ENCODE measurements around the gene KRTAP10-2.

Gene KRTAP10-2

GRCh38 chr21:44540741-44541288, 10.5 kb downstream of the KRTAP10-2 start:
- DNase-seq (ENCODE audit: low read depth in 1 of 2, low spot score in 1 of 2) = no peak

GRCh38 chr21:44539991-44540666, 11.2 kb downstream of the KRTAP10-2 start, which contains the start of gene KRTAP10-1:
Gene KRTAP10-1 (minus strand): TSS chr21:44540195. CDS start chr21:44540150, 45 bp downstream.
- DNase-seq (ENCODE audit: low read depth in 1 of 2, low spot score in 1 of 2) = no peak

GRCh38 chr21:44539046-44539445, 12.3 kb downstream of the KRTAP10-2 start:
- DNase-seq (ENCODE audit: low read depth in 1 of 2, low spot score in 1 of 2) = no peak

- DNase-seq (ENCODE audit: low read depth in 1 of 2, low spot score in 1 of 2) = no peak
Measured at GRCh38 chr21:44537930-44538911, 13.1 kb downstream of the KRTAP10-2 start.

- DNase-seq (ENCODE audit: low read depth in 1 of 2, low spot score in 1 of 2) = no peak
Measured at GRCh38 chr21:44535963-44536362, 15.3 kb downstream of the KRTAP10-2 start.

GRCh38 chr21:44534688-44535087, 16.6 kb downstream of the KRTAP10-2 start:
- DNase-seq (ENCODE audit: low read depth in 1 of 2, low spot score in 1 of 2) = no peak

- no peak for DNase-seq (ENCODE audit: low read depth in 1 of 2, low spot score in 1 of 2)
Measured at GRCh38 chr21:44533891-44534627, 17.2 kb downstream of the KRTAP10-2 start.

- no peak for DNase-seq (ENCODE audit: low read depth in 1 of 2, low spot score in 1 of 2)
Measured at GRCh38 chr21:44533121-44533890, 18.0 kb downstream of the KRTAP10-2 start.

GRCh38 chr21:44532712-44533111, 18.6 kb downstream of the KRTAP10-2 start:
- DNase-seq (ENCODE audit: low read depth in 1 of 2, low spot score in 1 of 2) = no peak

GRCh38 chr21:44531606-44532564, 19.4 kb downstream of the KRTAP10-2 start:
- no peak for DNase-seq (ENCODE audit: low read depth in 1 of 2, low spot score in 1 of 2)

- no peak for DNase-seq (ENCODE audit: low read depth in 1 of 2, low spot score in 1 of 2)
Measured at GRCh38 chr21:44530903-44531605, 20.3 kb downstream of the KRTAP10-2 start.

GRCh38 chr21:44530221-44530902, 20.9 kb downstream of the KRTAP10-2 start:
- DNase-seq (ENCODE audit: low read depth in 1 of 2, low spot score in 1 of 2) = no peak

GRCh38 chr21:44529503-44530125, 21.7 kb downstream of the KRTAP10-2 start:
- DNase-seq (ENCODE audit: low read depth in 1 of 2, low spot score in 1 of 2) = no peak

- DNase-seq (ENCODE audit: low read depth in 1 of 2, low spot score in 1 of 2) = no peak
Measured at GRCh38 chr21:44529011-44529421, 22.3 kb downstream of the KRTAP10-2 start.

- DNase-seq (ENCODE audit: low read depth in 1 of 2, low spot score in 1 of 2) = no peak
Measured at GRCh38 chr21:44528634-44528995, 22.7 kb downstream of the KRTAP10-2 start.

GRCh38 chr21:44527983-44528633, 23.2 kb downstream of the KRTAP10-2 start:
- no peak for DNase-seq (ENCODE audit: low read depth in 1 of 2, low spot score in 1 of 2)

Data from stimulated activated CD4-positive, alpha-beta T cell treated with anti-CD3 and anti-CD28 coated beads, Interleukin-15, amount 100 ng/mL, for 1 hour (primary cell).